ENCODE results near the gene MRPL34. TPM values are rescaled to one million over a fixed set of nuclear protein-coding genes. Genes with fewer than 3 reads are reported as not detected.

Gene MRPL34
- total RNA-seq (10 to 100 TPM; 22.3 to 85.7 TPM), polyA plus RNA-seq (100 to 1,000 TPM; 101 to 137 TPM)
- long read RNA-seq, donor 1, transcript MRPL34-201 (2 exons, 968 nt) = major isoform, 39 of 41 reads
- long read RNA-seq, donor 1, partial matches to known transcripts = 0 of 41 reads
- long read RNA-seq, donor 1, other reads (novel, unspliced or antisense) = 0 of 41 reads
- long read RNA-seq, donor 2, transcript MRPL34-201 (2 exons, 968 nt) = major isoform, 25 of 26 reads
- long read RNA-seq, donor 2, partial matches to known transcripts = 0 of 26 reads
- long read RNA-seq, donor 2, other reads (novel, unspliced or antisense) = 0 of 26 reads
- long read RNA-seq, donor 3, transcript MRPL34-201 (2 exons, 968 nt) = major isoform, 19 of 26 reads
- long read RNA-seq, donor 3, partial matches to known transcripts = 0 of 26 reads
- long read RNA-seq, donor 3, other reads (novel, unspliced or antisense) = 6 of 26 reads
- long read RNA-seq, donor 4, transcript MRPL34-201 (2 exons, 968 nt) = major isoform, 25 of 26 reads
- long read RNA-seq, donor 4, partial matches to known transcripts = 0 of 26 reads
- long read RNA-seq, donor 4, other reads (novel, unspliced or antisense) = 0 of 26 reads
- long read RNA-seq, donor 5, transcript MRPL34-201 (2 exons, 968 nt) = major isoform, 44 of 138 reads
- long read RNA-seq, donor 5, partial matches to known transcripts = 90 of 138 reads
- long read RNA-seq, donor 5, other reads (novel, unspliced or antisense) = 0 of 138 reads

DNA sequence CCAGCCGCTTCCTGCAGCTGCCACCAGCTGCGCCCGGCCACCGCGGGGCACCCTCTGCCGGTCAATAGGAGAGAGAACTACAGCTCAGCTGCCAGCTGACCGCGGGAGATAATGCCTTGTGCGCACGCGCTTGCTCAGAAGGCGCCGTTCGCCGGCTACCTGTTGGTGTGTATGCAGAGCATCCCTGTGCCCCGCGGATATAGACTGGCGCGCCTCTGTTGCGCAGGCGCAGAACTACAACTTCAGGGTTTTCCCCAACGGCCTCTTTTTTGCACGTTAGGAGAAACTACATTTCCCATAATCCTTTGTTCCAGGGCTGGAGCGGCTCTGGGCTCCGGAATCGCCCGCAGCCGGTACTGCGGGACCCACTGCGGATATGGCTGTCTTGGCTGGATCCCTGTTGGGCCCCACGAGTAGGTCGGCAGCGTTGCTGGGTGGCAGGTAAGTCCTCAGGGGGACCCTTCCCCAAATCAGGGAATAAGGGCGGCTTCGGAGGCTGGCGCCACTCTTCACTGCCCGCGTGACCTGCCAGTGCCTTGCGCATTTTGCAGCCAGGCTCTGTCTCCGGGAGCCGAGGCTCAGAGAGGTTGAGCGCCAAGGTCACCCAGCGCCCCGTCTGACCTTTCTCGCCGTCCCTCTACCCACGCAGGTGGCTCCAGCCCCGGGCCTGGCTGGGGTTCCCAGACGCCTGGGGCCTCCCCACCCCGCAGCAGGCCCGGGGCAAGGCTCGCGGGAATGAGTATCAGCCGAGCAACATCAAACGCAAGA lies at the start of gene MRPL34:
Gene MRPL34 (plus strand): TSS at position 356 of the 768 bp plus-strand sequence. CDS start 21 bp downstream, at position 377.
- H3K27ac ChIP-seq (ENCODE audit: low read depth in 1 of 2, low read length in 1 of 2) = peak within 1 kb of the TSS; percentile 82 to 88

DNA sequence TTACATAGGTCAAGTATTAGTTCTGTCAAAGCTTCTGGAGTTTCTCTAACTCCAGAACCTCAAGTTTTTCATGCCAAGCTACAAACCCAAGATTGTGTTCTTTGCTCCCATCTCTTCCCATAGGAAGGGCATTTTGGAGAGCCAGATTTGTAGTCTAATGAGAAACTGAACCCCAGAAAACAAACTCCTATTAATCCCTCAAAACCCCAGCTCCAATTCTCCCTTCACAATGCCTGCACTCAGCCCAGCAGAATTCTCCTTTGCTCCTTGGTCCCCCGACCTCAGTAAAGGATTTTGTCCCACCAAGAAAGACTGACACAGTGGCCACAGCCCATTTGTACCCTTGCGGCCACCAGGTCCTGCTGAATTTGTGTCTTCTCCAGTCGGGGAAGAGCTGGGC lies 49.5 kb upstream of the MRPL34 start:
- TF ChIP-seq, protein P1, sequence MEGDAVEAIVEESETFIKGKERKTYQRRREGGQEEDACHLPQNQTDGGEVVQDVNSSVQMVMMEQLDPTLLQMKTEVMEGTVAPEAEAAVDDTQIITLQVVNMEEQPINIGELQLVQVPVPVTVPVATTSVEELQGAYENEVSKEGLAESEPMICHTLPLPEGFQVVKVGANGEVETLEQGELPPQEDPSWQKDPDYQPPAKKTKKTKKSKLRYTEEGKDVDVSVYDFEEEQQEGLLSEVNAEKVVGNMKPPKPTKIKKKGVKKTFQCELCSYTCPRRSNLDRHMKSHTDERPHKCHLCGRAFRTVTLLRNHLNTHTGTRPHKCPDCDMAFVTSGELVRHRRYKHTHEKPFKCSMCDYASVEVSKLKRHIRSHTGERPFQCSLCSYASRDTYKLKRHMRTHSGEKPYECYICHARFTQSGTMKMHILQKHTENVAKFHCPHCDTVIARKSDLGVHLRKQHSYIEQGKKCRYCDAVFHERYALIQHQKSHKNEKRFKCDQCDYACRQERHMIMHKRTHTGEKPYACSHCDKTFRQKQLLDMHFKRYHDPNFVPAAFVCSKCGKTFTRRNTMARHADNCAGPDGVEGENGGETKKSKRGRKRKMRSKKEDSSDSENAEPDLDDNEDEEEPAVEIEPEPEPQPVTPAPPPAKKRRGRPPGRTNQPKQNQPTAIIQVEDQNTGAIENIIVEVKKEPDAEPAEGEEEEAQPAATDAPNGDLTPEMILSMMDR (IDR thresholded peaks at IDR 0.05; ENCODE audit: control extremely low read depth, extremely low read depth) = no peak
- H3K27me3 ChIP-seq (ENCODE audit: control insufficient read depth in 3 of 3, insufficient read depth in 3 of 3, low read length in 2 of 3) = no peaks in the 10 kb centered on the region
- H3K9me3 ChIP-seq (ENCODE audit: control insufficient read depth in 4 of 4, insufficient read depth in 3 of 4, low read length in 3 of 4) = peaks cover 0 to 5% (median 0%) of the 10 kb centered on the region in 4 donors
- no peak overlapping the region for H3K9ac ChIP-seq (ENCODE audit: insufficient read depth in 1 of 2, low read length in 2 of 2)
- H3K36me3 ChIP-seq (ENCODE audit: control insufficient read depth in 4 of 4, insufficient read depth in 4 of 4, low read length in 4 of 4) = peaks cover 0 to 9% (median 0%) of the 10 kb centered on the region in 4 donors
- ATAC-seq (ENCODE audit: insufficient read depth, low FRiP score) (no peak), DNase-seq (no peak)
- no peak overlapping the region for H3K4me3 ChIP-seq
- WGBS, 2 donors = 86 to 91% methylated on average over 3 of the region's 3 CpGs
- no peak overlapping the region for H3K27ac ChIP-seq (ENCODE audit: low read depth in 1 of 2, low read length in 1 of 2)
- peaks cover 0 to 6% (median 0%) of the 10 kb centered on the region in 5 donors for H3K4me1 ChIP-seq (ENCODE audit: control insufficient read depth in 5 of 5, insufficient read depth in 5 of 5, low read length in 5 of 5)

More for the DNA sequence above, at the start of gene MRPL34:
- WGBS, 2 donors = 0% methylated on average over 55 of the region's 55 CpGs
- Histone ChIP-seq H3K36me3 (ENCODE audit: control insufficient read depth in 4 of 4, insufficient read depth in 4 of 4, low read length in 4 of 4) (peaks cover 0 to 3% (median 0%) of the 10 kb centered on the region in 4 donors), H3K9me3 (ENCODE audit: control insufficient read depth in 4 of 4, insufficient read depth in 3 of 4, low read length in 3 of 4) (no peaks in the 10 kb centered on the region), H3K4me1 (ENCODE audit: control insufficient read depth in 5 of 5, insufficient read depth in 5 of 5, low read length in 5 of 5) (peaks cover 4 to 39% (median 11%) of the 10 kb centered on the region in 5 donors), H3K27me3 (ENCODE audit: control insufficient read depth in 3 of 3, insufficient read depth in 3 of 3, low read length in 2 of 3) (no peaks in the 10 kb centered on the region), H3K9ac (ENCODE audit: insufficient read depth in 1 of 2, low read length in 2 of 2) (peak within 1 kb of the TSS in 1 of 2 donors; percentile 46), H3K4me3 (peak within 1 kb of the TSS; percentile 51)
- peak; percentile 49 for ATAC-seq (ENCODE audit: insufficient read depth, low FRiP score)
- TF ChIP-seq, protein P1 (IDR thresholded peaks at IDR 0.05; ENCODE audit: control extremely low read depth, extremely low read depth) = peak; percentile 65
- peak; percentile 97 to 98 (median 98) for DNase-seq

DNA sequence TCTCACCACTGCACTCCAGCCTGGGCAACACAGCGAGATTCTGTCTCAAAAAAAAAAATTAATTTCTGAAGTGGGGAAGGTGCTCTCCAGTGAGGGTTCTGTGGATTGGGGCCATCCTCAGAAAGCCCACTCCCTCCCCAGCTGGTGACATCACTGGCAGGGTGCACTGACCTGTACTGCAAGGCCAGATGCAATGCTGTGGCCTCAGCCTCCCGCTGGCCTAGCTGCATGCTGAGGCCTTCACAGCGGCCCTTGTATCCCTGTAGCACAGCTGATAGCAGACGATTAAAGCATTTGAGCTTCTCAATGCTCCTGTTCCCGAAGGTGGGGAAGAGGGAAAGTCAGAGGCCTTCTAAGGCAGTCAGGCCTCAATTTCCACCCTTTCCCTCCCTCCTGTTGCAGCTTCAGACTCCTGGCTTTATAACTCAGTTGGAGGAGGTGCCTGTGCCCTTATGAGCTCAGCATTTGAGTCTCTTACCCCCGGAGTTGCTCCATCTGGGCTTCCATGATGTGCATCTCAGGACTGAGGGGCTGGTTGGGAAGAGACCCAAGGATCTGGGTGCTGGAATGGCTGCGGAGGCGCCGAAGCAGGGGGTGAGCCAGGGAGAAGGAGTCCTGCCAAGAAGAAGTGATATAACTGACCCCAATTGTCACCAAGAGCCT lies 46.4 kb upstream of the MRPL34 start:
- ATAC-seq (ENCODE audit: insufficient read depth, low FRiP score) = no peak
- 94 to 95% methylated on average over 9 of the region's 9 CpGs for WGBS, 2 donors

More for the DNA sequence above, 46.4 kb upstream of the MRPL34 start:
- Histone ChIP-seq H3K27me3 (ENCODE audit: control insufficient read depth in 3 of 3, insufficient read depth in 3 of 3, low read length in 2 of 3) (no peaks in the 10 kb centered on the region), H3K4me3 (no peak overlapping the region), H3K27ac (ENCODE audit: low read depth in 1 of 2, low read length in 1 of 2) (no peak overlapping the region), H3K9me3 (ENCODE audit: control insufficient read depth in 4 of 4, insufficient read depth in 3 of 4, low read length in 3 of 4) (peaks cover 0 to 5% (median 0%) of the 10 kb centered on the region in 4 donors), H3K9ac (ENCODE audit: insufficient read depth in 1 of 2, low read length in 2 of 2) (no peak overlapping the region), H3K4me1 (ENCODE audit: control insufficient read depth in 5 of 5, insufficient read depth in 5 of 5, low read length in 5 of 5) (peaks cover 0 to 6% (median 0%) of the 10 kb centered on the region in 5 donors), H3K36me3 (ENCODE audit: control insufficient read depth in 4 of 4, insufficient read depth in 4 of 4, low read length in 4 of 4) (peaks cover 0 to 8% (median 0%) of the 10 kb centered on the region in 4 donors)
- TF ChIP-seq, protein P1 (IDR thresholded peaks at IDR 0.05; ENCODE audit: control extremely low read depth, extremely low read depth) = no peak
- DNase-seq = no peak
